K562 (cell line): Measurements from ENCODE around the gene LCA5L. TPM values are rescaled to one million over a fixed set of nuclear protein-coding genes. Genes with fewer than 3 reads are reported as not detected.
A peak's percentile ranks its signal among the peaks of the same experiment; 100 is the strongest.

Experiments used
- ATAC-seq: fragments of 200-7000 bp; cut with Tn5 transposase; 3 replicates; pipeline ENCODE4 v1.9.1; 2020; ENCODE audit warnings: moderate library complexity
- BruUV-seq: library from RNA; stranded (reverse); fragments of 400-500 nt; replicated peaks from 2 replicates; lab custom pipeline; 2021; lab: Mats Ljungman, UMichigan
- CTCF ChIA-PET: fragments of 300-600 bp; formaldehyde crosslinking; extraction: SDS; loops from one replicate; lab custom pipeline; 2021; ENCODE audit warnings: low intra/inter-chr PET ratio; lab: Yijun Ruan, JAX
- POLR2A ChIA-PET: fragments of 300-600, 350-650 bp; sonication (Branson Sonifier 250); formaldehyde crosslinking; extraction: SDS; loops from one replicate; lab custom pipeline; 2021; ENCODE audit warnings: antibody characterized with exemption, inconsistent platforms; lab: Yijun Ruan, JAX
- DNase-seq, 4 experiments: peaks; one replicate each; pipeline versions ENCODE4 v3.0.0 to v3.0.0-alpha.2; 2011 to 2018; ENCODE audit warnings: low spot score in 3 of 4, mixed read lengths in 3 of 4; ENCODE audit errors: extremely low read depth in 1 of 4
- FAIRE-seq: peaks from 2 replicates; lab custom pipeline; 2011; peaks lifted over from hg19 to GRCh38; lab: Jason Lieb, UNC
- H2AFZ ChIP-seq: 2 replicates; pipeline ENCODE4 v1.6.0; 2011; ENCODE audit warnings: low read depth, low read length, control low read depth, inconsistent platforms
- H3K27ac ChIP-seq: fragments of 200-600 bp; 3 replicates; pipeline ENCODE4 v1.8.0; 2011; ENCODE audit warnings: low read depth, mild to moderate bottlenecking, control low read depth, inconsistent platforms, low read length, moderate library complexity, mixed read lengths; ENCODE audit errors: extremely low read depth
- H3K27me3 ChIP-seq, 2 experiments: fragments of 300-600 bp in 1 of 2; 2 replicates in 1 of 2; 3 replicates in 1 of 2; pipeline versions ENCODE4 v1.6.0 to v1.8.0; 2011; ENCODE audit warnings: inconsistent platforms in 2 of 2, low read length in 2 of 2, mild to moderate bottlenecking in 1 of 2, mixed read lengths in 1 of 2, moderate library complexity in 1 of 2; ENCODE audit not compliant: control insufficient read depth in 2 of 2, insufficient read depth in 2 of 2
- H3K36me3 ChIP-seq: fragments of 300-600 bp; 3 replicates; pipeline ENCODE4 v1.8.0; 2011; ENCODE audit warnings: mild to moderate bottlenecking, low read length, inconsistent platforms; ENCODE audit not compliant: control insufficient read depth, insufficient read depth
- H3K4me1 ChIP-seq, 2 experiments: fragments of 200-600 bp in 1 of 2; replicated peaks in 1 of 2; 2 replicates in 1 of 2; 3 replicates in 1 of 2; pipeline versions ENCODE4 v1.5.1 to v1.8.0; 2011; ENCODE audit warnings: inconsistent platforms in 2 of 2, low read length in 2 of 2, mild to moderate bottlenecking in 1 of 2, mixed read lengths in 1 of 2, moderate library complexity in 1 of 2; ENCODE audit not compliant: control insufficient read depth in 2 of 2, insufficient read depth in 2 of 2
- H3K4me2 ChIP-seq: 2 replicates; pipeline ENCODE4 v1.6.1; 2011; ENCODE audit warnings: low read length, control low read depth, inconsistent platforms, mixed read lengths; ENCODE audit not compliant: insufficient read depth
- H3K4me3 ChIP-seq: fragments of 200-600 bp; sonication (generic), shearing (Covaris generic); 2 replicates; pipeline ENCODE4 v1.5.1; 2016; ENCODE audit warnings: control low read depth, inconsistent platforms
- H3K79me2 ChIP-seq: fragments of 200-600 bp; 3 replicates; pipeline ENCODE4 v1.8.0; 2011; ENCODE audit warnings: low read length, inconsistent platforms; ENCODE audit not compliant: control insufficient read depth, insufficient read depth
- H3K9ac ChIP-seq, 2 experiments: 2 replicates each; pipeline versions ENCODE4 v1.6.0 to v1.6.1; 2011; ENCODE audit warnings: low read depth in 2 of 2, low read length in 2 of 2, control low read depth in 1 of 2, inconsistent platforms in 1 of 2, mild to moderate bottlenecking in 1 of 2, mixed read lengths in 1 of 2; ENCODE audit not compliant: insufficient read depth in 1 of 2
- H3K9me1 ChIP-seq: one replicate; pipeline ENCODE4 v1.6.0; 2011; ENCODE audit warnings: inconsistent platforms, mild to moderate bottlenecking, low read length, moderate library complexity; ENCODE audit not compliant: control insufficient read depth, insufficient read depth
- H3K9me3 ChIP-seq: replicated peaks from 2 replicates; pipeline ENCODE4 v1.5.1; 2011; ENCODE audit warnings: low read depth, low read length, inconsistent platforms; ENCODE audit not compliant: control insufficient read depth, insufficient read depth
- H4K20me1 ChIP-seq: replicated peaks from 2 replicates; pipeline ENCODE4 v1.6.1; 2011; ENCODE audit warnings: low read length, inconsistent platforms, mixed read lengths; ENCODE audit not compliant: control insufficient read depth, insufficient read depth
- ATF7 ChIP-seq: fragments of 450-650 bp; IDR thresholded peaks from 2 replicates; pipeline ENCODE4 v1.7.1; 2014; ENCODE audit warnings: mild to moderate bottlenecking, moderate library complexity
- CHD4 ChIP-seq: fragments of 200-600 bp; sonication (generic); IDR thresholded peaks from 3 replicates; pipeline ENCODE4 v1.6.1; 2012; ENCODE audit warnings: low read depth, mild to moderate bottlenecking, mixed read lengths, low read length, inconsistent platforms; ENCODE audit not compliant: insufficient read depth, insufficient replicate concordance, poor library complexity, severe bottlenecking
- EP400 ChIP-seq: fragments of 450-650 bp; IDR thresholded peaks from 2 replicates; pipeline ENCODE4 v1.6.1; 2017; ENCODE audit warnings: antibody characterized with exemption, mild to moderate bottlenecking, moderate library complexity
- HNRNPLL ChIP-seq: fragments of 200-400 bp; formaldehyde crosslinking; IDR thresholded peaks from 2 replicates; pipeline ENCODE4 v1.6.1; 2017; ENCODE audit warnings: low read length, low read depth, mild to moderate bottlenecking; ENCODE audit not compliant: poor library complexity, severe bottlenecking
- KDM2B ChIP-seq: fragments of 250-450 bp; sonication (Bioruptor Pico); IDR thresholded peaks from 2 replicates; pipeline ENCODE4 v1.8.0; 2021; ENCODE audit warnings: mild to moderate bottlenecking, moderate library complexity
- MECOM ChIP-seq: fragments of 250-450 bp; sonication (Bioruptor Pico); IDR thresholded peaks from 2 replicates; pipeline ENCODE4 v1.8.0; 2022; ENCODE audit warnings: inconsistent platforms
- MEF2D ChIP-seq: conservative IDR thresholded peaks from 2 replicates; pipeline ENCODE4 v1.6.1; 2016; ENCODE audit warnings: low read depth, missing genetic modification characterization, missing compliant biosample characterization
- NFIC ChIP-seq: fragments of 450-650 bp; IDR thresholded peaks from 2 replicates; pipeline ENCODE4 v1.6.1; 2017; ENCODE audit warnings: mild to moderate bottlenecking, inconsistent platforms
- U2AF2 ChIP-seq: fragments of 200-400 bp; formaldehyde crosslinking; optimal IDR thresholded peaks from 2 replicates; pipeline ENCODE3; 2017; ENCODE audit warnings: low read depth, mild to moderate bottlenecking, low read length
- ZNF324 ChIP-seq: fragments of 250-450 bp; sonication (Bioruptor Pico); IDR thresholded peaks from 2 replicates; pipeline ENCODE4 v1.4.0; 2020; ENCODE audit warnings: mild to moderate bottlenecking
- WGBS: fragments of 100-300 bp; shearing (Covaris generic); methylation state at CpG from one replicate; pipeline ENCODE4 v1.1.6; 2016; ENCODE audit warnings: low coverage, mixed read lengths; ENCODE audit not compliant: insufficient coverage; ENCODE audit errors: missing lambda C conversion rate; 5-methylcytosine and 5-hydroxymethylcytosine counted together
- in situ Hi-C: fragments of 300-500 bp; cut with MboI; formaldehyde crosslinking; loops from 4 replicates; pipeline ENCODE4 v1.15.0; 2018; ENCODE audit warnings: inconsistent platforms, mixed read lengths
- intact Hi-C: fragments of 100-400 bp; cut with micrococcal nuclease; formaldehyde crosslinking; loops from 2 replicates; pipeline ENCODE4 v1.14.2; 2022
- polyA plus RNA-seq, 8 experiments: library from polyadenylated mRNA; depleted of rRNA in 4 of 8; stranded (reverse) in 5 of 8; unstranded in 3 of 8; fragments of >200 nt; fragmentation: Nextera tagmentation in 2 of 8; fragmentation: Illumina TruSeq in 1 of 8; extraction: Ambion mirVana in 2 of 8; extraction: Trizol in 1 of 8; gene quantifications; 2 replicates each; pipeline versions ENCODE4 v1.2.1 to v1.2.3, GENCODE V29; 2011 to 2014; ENCODE audit warnings: inconsistent platforms in 1 of 8, missing spikeins in 1 of 8
- total RNA-seq, 7 experiments: library from RNA; depleted of rRNA in 6 of 7; stranded (reverse); fragments of >200 nt in 6 of 7; fragmentation: Illumina TruSeq in 2 of 7; extraction: Trizol in 2 of 7; gene quantifications; 2 replicates each; pipeline versions ENCODE4 v1.2.1 to v1.2.3, GENCODE V29; 2011 to 2021; ENCODE audit warnings: low replicate concordance in 1 of 7
- TF ChIP-seq, protein P1 (sequence below): fragments of 450-650 bp; IDR thresholded peaks from 2 replicates; pipeline ENCODE4 v1.6.1; 2016
- TF ChIP-seq, protein P2 (sequence below): IDR thresholded peaks from 2 replicates; pipeline ENCODE4 v1.6.1; 2016; ENCODE audit warnings: missing genetic modification characterization, missing compliant biosample characterization
- TF ChIP-seq, protein P3 (sequence below): fragments of 250-450 bp; sonication (Bioruptor Pico); IDR thresholded peaks from 2 replicates; pipeline ENCODE4 v1.4.0; 2020; ENCODE audit warnings: borderline replicate concordance

The LCA5L gene
- total and polyA plus RNA-seq, 9 of the 15 experiments (the other 6 are each of a cell fraction or from before 2014, with no cell fraction given) = 1.8 to 4.9 (median 3.8) TPM

DNA sequence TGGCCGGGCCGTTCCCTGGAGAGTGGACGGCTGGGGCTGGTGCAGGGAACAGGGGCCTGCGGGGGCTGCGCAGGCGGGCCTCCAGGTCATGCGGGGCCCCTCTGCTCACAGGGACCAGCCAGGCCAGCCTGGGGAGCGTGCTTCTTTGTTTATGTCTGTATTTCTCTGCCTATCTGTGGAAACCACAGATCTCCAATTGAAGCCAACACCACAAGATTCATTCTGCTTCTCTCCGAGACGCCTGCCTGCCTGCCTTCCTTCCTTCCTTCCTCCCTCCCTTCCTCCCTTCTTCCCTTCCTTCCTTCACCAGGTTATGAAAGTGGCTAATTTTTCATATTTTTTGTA lies 56.8 kb downstream of the LCA5L start (continued):
- TF ChIP-seq CHD4 = peak; percentile 46
- TF ChIP-seq U2AF2 = no peak

DNA sequence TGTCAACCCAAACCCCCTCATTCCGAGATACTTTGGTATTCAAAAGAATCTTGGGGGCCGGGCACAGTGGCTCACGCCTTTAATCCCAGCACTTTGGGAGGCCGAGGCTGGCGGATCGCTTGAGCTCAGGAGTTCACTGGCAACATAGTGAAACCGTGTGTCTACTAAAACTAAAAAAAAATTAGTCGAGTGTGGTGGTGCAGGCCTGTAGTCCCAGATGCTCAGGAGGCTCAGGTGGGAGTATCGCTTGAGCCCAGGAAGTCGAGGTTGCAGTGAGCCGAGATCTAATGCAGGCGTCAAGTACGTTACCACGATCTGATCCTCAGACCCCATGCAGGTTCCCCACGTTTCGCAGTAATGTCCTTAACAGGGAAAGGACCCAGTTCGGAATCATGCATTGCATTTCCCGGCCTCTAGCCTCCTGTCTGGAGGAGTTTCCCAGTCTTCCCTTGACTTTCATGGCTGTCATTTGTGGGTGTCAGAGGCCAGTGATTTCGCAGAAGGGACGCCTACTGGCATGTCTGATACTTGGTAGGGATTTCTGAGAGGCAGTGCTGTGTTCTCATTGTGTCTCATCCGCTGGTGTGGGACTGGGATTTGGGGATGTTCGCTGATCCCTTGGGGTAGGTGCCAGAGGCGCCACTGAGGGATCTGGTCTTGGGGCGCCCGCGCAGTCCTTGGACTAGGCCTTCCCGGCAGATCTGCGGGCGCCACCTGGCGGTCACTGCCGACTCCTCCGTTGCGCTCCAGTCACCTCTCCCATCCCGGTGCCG lies 57.4 kb downstream of the LCA5L start:
- ChIA-PET POLR2A (interaction anchor here (0.6 to 1.9 kb wide), 23 partner anchors 11 to 238 kb away, joined by 3 to 15 read pairs (median 4); partner anchors contain the start of genes HMGN1 and PSMG1), CTCF (interaction anchor here (0.6 to 2.1 kb wide), 7 partner anchors 14 to 1270 kb away, joined by 3 to 14 read pairs (median 3); partner anchors contain the start of gene BRWD1)
- Histone ChIP-seq H3K9me1 (no peaks in the 10 kb centered on the region), H2AFZ (peak overlapping the region; percentile 88), H3K79me2 (peaks cover 41% of the 10 kb centered on the region), H3K9me3 (no peaks in the 10 kb centered on the region), H3K27me3 (no peaks in the 10 kb centered on the region), H3K4me1 (peaks cover 13 to 34% of the 10 kb centered on the region in 2 experiments), H3K9ac (peak overlapping the region; percentile 63 to 85), H3K36me3 (peaks cover 30% of the 10 kb centered on the region), H3K4me2 (peak overlapping the region; percentile 90), H3K4me3 (peak overlapping the region; percentile 45), H3K27ac (peak overlapping the region; percentile 72), H4K20me1 (no peaks in the 10 kb centered on the region; the same call in 1 of the 2 replicates)
- in situ Hi-C loops = loop anchor here (5.0 kb wide), 2 partner anchors 49 to 71 kb away; no protein-coding TSS in a partner anchor
- TSS peak; percentile 33 for BruUV-seq
- DNase-seq = peak; percentile 93 to 96 (median 94)
- FAIRE-seq = peak; percentile 67
- intact Hi-C loops = loop anchor here (1.0 to 5.0 kb wide), 6 partner anchors 15 to 206 kb away; partner anchors contain the start of genes BRWD1 and PSMG1
- ATAC-seq = peak; percentile 96
- WGBS = under 1% methylated on average over 35 of the region's 35 CpGs
- TF ChIP-seq, protein P1, sequence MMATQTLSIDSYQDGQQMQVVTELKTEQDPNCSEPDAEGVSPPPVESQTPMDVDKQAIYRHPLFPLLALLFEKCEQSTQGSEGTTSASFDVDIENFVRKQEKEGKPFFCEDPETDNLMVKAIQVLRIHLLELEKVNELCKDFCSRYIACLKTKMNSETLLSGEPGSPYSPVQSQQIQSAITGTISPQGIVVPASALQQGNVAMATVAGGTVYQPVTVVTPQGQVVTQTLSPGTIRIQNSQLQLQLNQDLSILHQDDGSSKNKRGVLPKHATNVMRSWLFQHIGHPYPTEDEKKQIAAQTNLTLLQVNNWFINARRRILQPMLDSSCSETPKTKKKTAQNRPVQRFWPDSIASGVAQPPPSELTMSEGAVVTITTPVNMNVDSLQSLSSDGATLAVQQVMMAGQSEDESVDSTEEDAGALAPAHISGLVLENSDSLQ = peak; percentile 50
- TF ChIP-seq ZNF324 (peak; percentile 39; the same call in 1 of the 2 replicates), EP400 (peak; percentile 75; the same call in 1 of the 2 replicates), MEF2D (peak; percentile 63; the same call in 1 of the 2 replicates), ATF7 (peak; percentile 48; the same call in 1 of the 2 replicates), MECOM (CRISPR knock-in tag) (no peak), HNRNPLL (peak; percentile 35), KDM2B (CRISPR knock-in tag) (peak; percentile 85), NFIC (peak; percentile 40)
- TF ChIP-seq, protein P2, sequence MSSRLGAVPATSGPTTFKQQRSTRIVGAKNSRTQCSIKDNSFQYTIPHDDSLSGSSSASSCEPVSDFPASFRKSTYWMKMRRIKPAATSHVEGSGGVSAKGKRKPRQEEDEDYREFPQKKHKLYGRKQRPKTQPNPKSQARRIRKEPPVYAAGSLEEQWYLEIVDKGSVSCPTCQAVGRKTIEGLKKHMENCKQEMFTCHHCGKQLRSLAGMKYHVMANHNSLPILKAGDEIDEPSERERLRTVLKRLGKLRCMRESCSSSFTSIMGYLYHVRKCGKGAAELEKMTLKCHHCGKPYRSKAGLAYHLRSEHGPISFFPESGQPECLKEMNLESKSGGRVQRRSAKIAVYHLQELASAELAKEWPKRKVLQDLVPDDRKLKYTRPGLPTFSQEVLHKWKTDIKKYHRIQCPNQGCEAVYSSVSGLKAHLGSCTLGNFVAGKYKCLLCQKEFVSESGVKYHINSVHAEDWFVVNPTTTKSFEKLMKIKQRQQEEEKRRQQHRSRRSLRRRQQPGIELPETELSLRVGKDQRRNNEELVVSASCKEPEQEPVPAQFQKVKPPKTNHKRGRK (tag) = no peak
- TF ChIP-seq, protein P3, sequence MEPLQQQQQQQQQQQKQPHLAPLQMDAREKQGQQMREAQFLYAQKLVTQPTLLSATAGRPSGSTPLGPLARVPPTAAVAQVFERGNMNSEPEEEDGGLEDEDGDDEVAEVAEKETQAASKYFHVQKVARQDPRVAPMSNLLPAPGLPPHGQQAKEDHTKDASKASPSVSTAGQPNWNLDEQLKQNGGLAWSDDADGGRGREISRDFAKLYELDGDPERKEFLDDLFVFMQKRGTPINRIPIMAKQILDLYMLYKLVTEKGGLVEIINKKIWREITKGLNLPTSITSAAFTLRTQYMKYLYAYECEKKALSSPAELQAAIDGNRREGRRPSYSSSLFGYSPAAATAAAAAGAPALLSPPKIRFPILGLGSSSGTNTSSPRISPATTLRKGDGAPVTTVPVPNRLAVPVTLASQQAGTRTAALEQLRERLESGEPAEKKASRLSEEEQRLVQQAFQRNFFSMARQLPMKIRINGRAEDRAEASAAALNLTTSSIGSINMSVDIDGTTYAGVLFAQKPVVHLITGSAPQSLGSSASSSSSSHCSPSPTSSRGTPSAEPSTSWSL = no peak
